Activated naive CD8-positive, alpha-beta T cell treated with anti-CD3 and anti-CD28 coated beads, Interleukin-2, amount 50 U/mL, for 16 hours (primary cell): Measurements from ENCODE around the gene OR10G3.

Experiments
- DNase-seq: peaks from one replicate; pipeline ENCODE4 v3.0.0-alpha.2; 2020; ENCODE audit warnings: low read depth, low spot score

OR10G3 gene

GRCh38 chr14:21535545-21536417 lies 44.1 kb downstream of the OR10G3 start:
- no peak for DNase-seq

- DNase-seq = no peak
Observed at GRCh38 chr14:21534576-21534975, 45.3 kb downstream of the OR10G3 start.

GRCh38 chr14:21533294-21533693 lies 46.6 kb downstream of the OR10G3 start:
- no peak for DNase-seq

GRCh38 chr14:21529515-21529914 lies 50.4 kb downstream of the OR10G3 start:
- no peak for DNase-seq

- no peak for DNase-seq
Observed at GRCh38 chr14:21528381-21529348, 51.2 kb downstream of the OR10G3 start.

- no peak for DNase-seq
Observed at GRCh38 chr14:21527318-21527679, 52.6 kb downstream of the OR10G3 start.

GRCh38 chr14:21526672-21527317 lies 53.1 kb downstream of the OR10G3 start:
- no peak for DNase-seq

GRCh38 chr14:21525962-21526671 lies 53.8 kb downstream of the OR10G3 start, which contains the start of gene SALL2:
SALL2 (minus strand) TSS chr14:21526346; CDS start chr14:21526127, 219 bp downstream.
- DNase-seq = no peak

GRCh38 chr14:21525571-21525961 lies 54.3 kb downstream of the OR10G3 start:
- no peak for DNase-seq

GRCh38 chr14:21524575-21525490 lies 55.0 kb downstream of the OR10G3 start:
- DNase-seq = no peak

- DNase-seq = no peak
Observed at GRCh38 chr14:21523203-21523602, 56.7 kb downstream of the OR10G3 start.

- no peak for DNase-seq
Observed at GRCh38 chr14:21521501-21521900, 58.4 kb downstream of the OR10G3 start.

- DNase-seq = no peak
Observed at GRCh38 chr14:21520767-21521166, 59.1 kb downstream of the OR10G3 start.

- DNase-seq = no peak
Observed at GRCh38 chr14:21518725-21519124, 61.2 kb downstream of the OR10G3 start.
